CD14-positive monocyte (primary cell): ENCODE data around the gene CNTNAP2. TPM values are rescaled to one million over a fixed set of nuclear protein-coding genes. Genes with fewer than 3 reads are reported as not detected.

Experiments used
- DNase-seq, 3 donors: peaks; one replicate each; pipeline ENCODE4 v3.0.0-alpha.2; 2011 to 2022
- H2AFZ ChIP-seq: 2 replicates; pipeline ENCODE4 v1.6.0; 2012; ENCODE audit warnings: mild to moderate bottlenecking, low read depth, low read length, inconsistent platforms; ENCODE audit not compliant: insufficient read depth, poor library complexity, severe bottlenecking
- H3K27ac ChIP-seq, 2 donors: 1 replicate in 1 of 2; 2 replicates in 1 of 2; pipeline ENCODE4 v1.5.1; 2012 to 2013; ENCODE audit warnings: low read length in 2 of 2, control low read depth in 1 of 2, inconsistent platforms in 1 of 2, low read depth in 1 of 2, mild to moderate bottlenecking in 1 of 2
- H3K27me3 ChIP-seq, 2 donors: one replicate each; pipeline versions ENCODE4 v1.6.0 to v1.6.1; 2011 to 2013; ENCODE audit warnings: low read length in 2 of 2; ENCODE audit not compliant: control insufficient read depth in 2 of 2, insufficient read depth in 2 of 2
- H3K36me3 ChIP-seq, 2 donors: replicated peaks in 1 of 2; 1 replicate in 1 of 2; 2 replicates in 1 of 2; pipeline versions ENCODE4 v1.5.1 to v1.6.1; 2012 to 2013; ENCODE audit warnings: low read length in 2 of 2, control low read depth in 1 of 2, inconsistent platforms in 1 of 2, mild to moderate bottlenecking in 1 of 2; ENCODE audit not compliant: insufficient read depth in 2 of 2, control insufficient read depth in 1 of 2
- H3K4me1 ChIP-seq, 2 donors: 1 replicate in 1 of 2; 2 replicates in 1 of 2; pipeline versions ENCODE4 v1.5.1 to v1.6.1; 2012 to 2013; ENCODE audit warnings: low read length in 2 of 2, control low read depth in 1 of 2, inconsistent platforms in 1 of 2, mild to moderate bottlenecking in 1 of 2, moderate library complexity in 1 of 2; ENCODE audit not compliant: insufficient read depth in 2 of 2, control insufficient read depth in 1 of 2
- H3K4me2 ChIP-seq: replicated peaks from 2 replicates; pipeline ENCODE3; 2012; ENCODE audit warnings: low read length, moderate library complexity, mild to moderate bottlenecking; ENCODE audit not compliant: poor library complexity, severe bottlenecking; ENCODE audit errors: extremely low read depth
- H3K4me3 ChIP-seq, 3 experiments: fragments of 200-600 bp in 1 of 3; sonication (generic) in 1 of 3; replicated peaks in 1 of 3; 1 replicate in 2 of 3; 2 replicates in 1 of 3; pipeline ENCODE4 v1.5.1; 2011 to 2013; ENCODE audit warnings: low read length in 3 of 3, mild to moderate bottlenecking in 3 of 3, control low read depth in 2 of 3, low read depth in 2 of 3, inconsistent platforms in 1 of 3, moderate library complexity in 1 of 3
- H3K79me2 ChIP-seq: 2 replicates; pipeline ENCODE4 v1.6.0; 2012; ENCODE audit warnings: mild to moderate bottlenecking, control low read depth, inconsistent platforms, low read length, moderate library complexity; ENCODE audit not compliant: insufficient read depth
- H3K9ac ChIP-seq: 2 replicates; pipeline ENCODE4 v1.6.0; 2017; ENCODE audit warnings: low read length, mild to moderate bottlenecking; ENCODE audit not compliant: insufficient read depth, poor library complexity, severe bottlenecking
- H3K9me3 ChIP-seq, 2 donors: replicated peaks in 1 of 2; 1 replicate in 1 of 2; 2 replicates in 1 of 2; pipeline versions ENCODE4 v1.5.1 to v1.6.1; 2012 to 2013; ENCODE audit warnings: low read length in 2 of 2, control low read depth in 1 of 2; ENCODE audit not compliant: control insufficient read depth in 1 of 2, insufficient read depth in 1 of 2
- H4K20me1 ChIP-seq: 2 replicates; pipeline ENCODE4 v1.6.0; 2012; ENCODE audit warnings: mild to moderate bottlenecking, low read length, control low read depth, moderate library complexity; ENCODE audit not compliant: insufficient read depth
- H3K27ac Mint-ChIP-seq, 7 donors: one replicate each; pipeline ENCODE4 v1.8.0; 2020; ENCODE audit warnings: mild to moderate bottlenecking in 7 of 7, mixed read lengths in 7 of 7, moderate library complexity in 6 of 7, inconsistent platforms in 2 of 7
- H3K27me3 Mint-ChIP-seq, 3 donors: one replicate each; pipeline ENCODE4 v1.8.0; 2021 to 2022; ENCODE audit warnings: low read depth in 3 of 3, mild to moderate bottlenecking in 3 of 3, mixed read lengths in 3 of 3, moderate library complexity in 3 of 3, inconsistent platforms in 1 of 3
- H3K36me3 Mint-ChIP-seq, 2 donors: one replicate each; pipeline ENCODE4 v1.8.0; 2020; ENCODE audit warnings: mixed read lengths in 2 of 2, inconsistent platforms in 1 of 2, mild to moderate bottlenecking in 1 of 2
- H3K4me1 Mint-ChIP-seq: one replicate; pipeline ENCODE4 v1.8.0; 2020; ENCODE audit warnings: mild to moderate bottlenecking, mixed read lengths
- H3K4me3 Mint-ChIP-seq, 2 donors: one replicate each; pipeline ENCODE4 v1.8.0; 2020; ENCODE audit warnings: mild to moderate bottlenecking in 2 of 2, mixed read lengths in 2 of 2, moderate library complexity in 1 of 2
- H3K9me3 Mint-ChIP-seq, 7 donors: one replicate each; pipeline ENCODE4 v1.8.0; 2020 to 2022; ENCODE audit warnings: mixed read lengths in 7 of 7, mild to moderate bottlenecking in 6 of 7, moderate library complexity in 6 of 7, inconsistent platforms in 2 of 7
- WGBS: methylation state at CpG from one replicate; pipeline ENCODE4 v1.1.5; 2013; ENCODE audit warnings: missing lambda C conversion rate; ENCODE audit not compliant: insufficient coverage; 5-methylcytosine and 5-hydroxymethylcytosine counted together
- intact Hi-C, 2 donors: fragments of 100-400 bp; cut with micrococcal nuclease; formaldehyde crosslinking; loops; one replicate each; pipeline versions ENCODE4 v1.15.0 to v1.15.1; 2023
- polyA plus RNA-seq, 3 donors: library from polyadenylated mRNA; depleted of rRNA in 1 of 3; unstranded in 2 of 3; stranded (reverse) in 1 of 3; fragments of 300-500 nt in 2 of 3; fragments of >200 nt in 1 of 3; fragmentation: Illumina TruSeq in 2 of 3; gene quantifications; 1 replicate in 2 of 3; 2 replicates in 1 of 3; pipeline ENCODE4 v1.2.3, GENCODE V29; 2012 to 2021
- TF ChIP-seq, protein P1 (sequence below): fragments of 200-600 bp; IDR thresholded peaks from one replicate; pipeline ENCODE4 v1.8.0; 2022; ENCODE audit warnings: antibody characterized with exemption, mild to moderate bottlenecking

Gene CNTNAP2
- polyA plus RNA-seq, 3 donors, result 0.01 TPM; not detected in 2

DNA sequence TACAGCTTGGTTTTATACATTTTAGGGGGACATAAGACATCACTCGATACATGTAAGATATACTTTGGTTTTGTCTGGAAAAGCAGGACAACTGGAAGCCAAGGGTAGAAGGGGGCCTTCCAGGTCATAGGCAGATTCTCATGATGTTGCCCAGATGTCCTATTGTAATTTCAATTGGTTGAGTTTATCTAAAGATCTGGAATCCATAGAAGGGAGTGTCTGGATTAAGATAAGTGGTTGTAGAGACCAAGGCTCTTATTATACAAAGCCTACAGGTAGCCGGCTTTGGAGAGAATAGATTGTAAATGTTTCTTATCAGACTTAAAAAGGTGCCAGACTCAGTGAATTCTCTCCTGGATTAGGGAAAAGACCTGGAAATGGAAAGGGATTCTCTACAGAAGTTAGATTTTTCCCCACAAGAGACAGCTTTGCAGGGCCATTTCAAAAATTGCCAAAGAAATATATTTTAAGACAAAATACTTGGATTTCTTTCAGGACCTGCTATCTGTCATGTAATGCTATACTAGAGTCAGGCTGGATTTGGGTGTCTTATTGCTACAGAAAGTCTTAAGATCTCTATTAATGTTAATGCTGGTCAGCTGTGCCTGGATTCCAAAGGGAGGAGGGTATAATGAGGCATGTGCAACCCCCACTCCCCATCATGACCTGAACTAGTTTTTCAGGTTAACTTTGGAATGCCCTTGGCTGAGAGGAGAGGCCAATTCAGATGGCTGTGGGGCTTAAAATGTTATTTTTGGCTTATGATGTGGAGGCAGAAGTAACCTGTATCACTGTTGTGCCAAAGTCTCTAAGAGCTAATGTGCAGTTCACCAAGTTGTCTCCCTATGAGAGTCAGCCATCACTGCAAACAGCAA is 1962.8 kb downstream of the CNTNAP2 start:
- H3K36me3 Mint-ChIP-seq, result no peaks in the 10 kb centered on the region
- no peak overlapping the region for H3K27ac Mint-ChIP-seq
- Histone ChIP-seq H4K20me1 (no peaks in the 10 kb centered on the region), H3K4me2 (no peak overlapping the region), H3K79me2 (no peaks in the 10 kb centered on the region), H3K27me3 (no peaks in the 10 kb centered on the region), H3K36me3 (no peaks in the 10 kb centered on the region), H3K4me3 (no peak overlapping the region), H3K9me3 (no peaks in the 10 kb centered on the region), H2AFZ (no peak overlapping the region), H3K4me1 (no peaks in the 10 kb centered on the region), H3K9ac (no peak overlapping the region), H3K27ac (no peak overlapping the region)
- no peaks in the 10 kb centered on the region for H3K4me1 Mint-ChIP-seq
- 100% methylated on average over 1 of the region's 2 CpGs for WGBS
- peaks cover 0 to 4% (median 2%) of the 10 kb centered on the region in 7 donors for H3K9me3 Mint-ChIP-seq
- intact Hi-C loops, result loop anchor here in 1 of 2 donors (10.0 kb wide), 1 partner anchor 835 kb away; no protein-coding TSS in a partner anchor
- TF ChIP-seq, protein P1, sequence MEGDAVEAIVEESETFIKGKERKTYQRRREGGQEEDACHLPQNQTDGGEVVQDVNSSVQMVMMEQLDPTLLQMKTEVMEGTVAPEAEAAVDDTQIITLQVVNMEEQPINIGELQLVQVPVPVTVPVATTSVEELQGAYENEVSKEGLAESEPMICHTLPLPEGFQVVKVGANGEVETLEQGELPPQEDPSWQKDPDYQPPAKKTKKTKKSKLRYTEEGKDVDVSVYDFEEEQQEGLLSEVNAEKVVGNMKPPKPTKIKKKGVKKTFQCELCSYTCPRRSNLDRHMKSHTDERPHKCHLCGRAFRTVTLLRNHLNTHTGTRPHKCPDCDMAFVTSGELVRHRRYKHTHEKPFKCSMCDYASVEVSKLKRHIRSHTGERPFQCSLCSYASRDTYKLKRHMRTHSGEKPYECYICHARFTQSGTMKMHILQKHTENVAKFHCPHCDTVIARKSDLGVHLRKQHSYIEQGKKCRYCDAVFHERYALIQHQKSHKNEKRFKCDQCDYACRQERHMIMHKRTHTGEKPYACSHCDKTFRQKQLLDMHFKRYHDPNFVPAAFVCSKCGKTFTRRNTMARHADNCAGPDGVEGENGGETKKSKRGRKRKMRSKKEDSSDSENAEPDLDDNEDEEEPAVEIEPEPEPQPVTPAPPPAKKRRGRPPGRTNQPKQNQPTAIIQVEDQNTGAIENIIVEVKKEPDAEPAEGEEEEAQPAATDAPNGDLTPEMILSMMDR, result no peak
- H3K27me3 Mint-ChIP-seq, result peaks cover 0 to 2% (median 0%) of the 10 kb centered on the region in 3 donors
- no peak for DNase-seq
- no peak overlapping the region for H3K4me3 Mint-ChIP-seq

DNA sequence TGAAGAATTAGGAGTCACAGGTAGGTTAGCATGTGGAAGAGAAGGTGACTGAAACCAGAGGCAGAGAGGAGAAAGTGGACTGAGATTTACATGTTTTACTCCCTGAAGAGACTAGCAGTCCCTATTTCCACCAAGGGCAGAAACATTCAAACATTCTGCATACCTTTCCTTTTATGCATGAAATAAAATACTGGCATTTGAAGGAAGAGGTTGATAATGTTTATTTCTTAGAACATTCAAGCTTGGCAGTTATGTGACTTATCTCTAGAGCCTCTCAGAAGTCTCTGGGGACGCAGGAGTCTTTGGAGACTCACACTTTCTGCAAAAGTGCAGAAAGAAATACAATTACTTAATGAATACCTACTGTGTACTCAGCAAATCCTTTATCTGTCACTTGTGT is 1966.8 kb downstream of the CNTNAP2 start:
- Mint-ChIP-seq H3K36me3 (no peaks in the 10 kb centered on the region), H3K27ac (peak overlapping the region in 1 of 7 donors; percentile 9), H3K9me3 (peaks cover 0 to 5% (median 2%) of the 10 kb centered on the region in 7 donors), H3K4me1 (no peaks in the 10 kb centered on the region), H3K4me3 (no peak overlapping the region), H3K27me3 (peaks cover 0 to 2% (median 0%) of the 10 kb centered on the region in 3 donors)
- Histone ChIP-seq H3K4me1 (no peaks in the 10 kb centered on the region), H3K27me3 (no peaks in the 10 kb centered on the region), H3K36me3 (no peaks in the 10 kb centered on the region), H3K79me2 (no peaks in the 10 kb centered on the region), H3K4me2 (no peak overlapping the region), H3K9ac (no peak overlapping the region), H2AFZ (no peak overlapping the region), H3K9me3 (no peaks in the 10 kb centered on the region), H3K4me3 (no peak overlapping the region), H3K27ac (no peak overlapping the region), H4K20me1 (no peaks in the 10 kb centered on the region)
- TF ChIP-seq, protein P1, result no peak
- intact Hi-C loops, result loop anchor here in 1 of 2 donors (10.0 kb wide), 1 partner anchor 839 kb away; no protein-coding TSS in a partner anchor
- WGBS, result no CpG with 5 or more reads among the region's 1 CpG
- no peak for DNase-seq
